HG02623 (cell line): ENCODE data around the gene B3GNT7.
"Not testable (repeated sequence)": the region's sequence is repeated elsewhere in the genome, so short reads cannot be mapped to it uniquely, and the experiment has no call there.

ENCODE experiments used
- ATAC-seq: cut with Tn5 transposase; IDR thresholded peaks from one replicate; pipeline ENCODE4 v1.9.1; 2021; ENCODE audit warnings: moderate library complexity; ENCODE audit not compliant: unreplicated experiment

B3GNT7 gene

DNA sequence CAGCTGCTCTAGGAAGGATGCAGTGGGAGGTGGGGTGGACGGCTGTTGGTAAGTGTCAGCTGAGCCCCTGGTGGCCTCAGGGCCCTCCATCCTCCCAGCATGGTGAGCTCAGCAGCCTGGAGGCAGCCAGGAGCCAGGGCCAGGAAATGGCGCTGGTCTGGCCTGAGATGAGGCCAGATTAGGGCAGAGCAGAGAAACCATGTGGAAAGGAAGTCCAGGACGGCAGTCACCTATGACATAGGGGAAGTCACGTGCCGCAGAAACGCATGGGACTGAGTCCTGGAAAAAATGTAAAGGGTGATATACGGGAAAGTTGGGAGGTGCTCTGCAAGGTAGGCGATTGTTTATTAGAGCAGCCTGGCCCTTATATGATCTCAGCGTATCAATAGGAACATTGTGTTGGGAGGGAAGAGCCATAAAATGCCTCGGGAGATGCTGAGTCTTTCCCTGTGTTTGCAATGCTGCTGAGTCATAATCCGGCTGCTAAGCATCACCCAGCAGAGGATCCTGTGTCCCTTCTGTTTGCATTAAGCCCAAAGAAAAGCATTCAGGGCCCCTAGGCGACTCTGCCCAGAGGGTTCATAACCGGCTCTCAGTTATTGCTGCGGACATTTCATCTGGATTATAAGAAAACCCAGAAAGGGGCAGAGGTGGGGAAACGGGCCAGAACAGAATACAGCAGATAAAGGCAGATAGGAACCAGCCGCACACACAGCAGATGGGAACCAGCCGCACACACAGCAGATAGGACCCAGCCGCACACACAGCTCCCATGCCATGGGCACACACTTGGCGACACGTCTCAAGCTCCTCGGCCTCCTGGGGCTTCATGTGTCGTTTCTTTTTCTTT, 30.3 kb upstream of the B3GNT7 start:
- no peak for ATAC-seq

DNA sequence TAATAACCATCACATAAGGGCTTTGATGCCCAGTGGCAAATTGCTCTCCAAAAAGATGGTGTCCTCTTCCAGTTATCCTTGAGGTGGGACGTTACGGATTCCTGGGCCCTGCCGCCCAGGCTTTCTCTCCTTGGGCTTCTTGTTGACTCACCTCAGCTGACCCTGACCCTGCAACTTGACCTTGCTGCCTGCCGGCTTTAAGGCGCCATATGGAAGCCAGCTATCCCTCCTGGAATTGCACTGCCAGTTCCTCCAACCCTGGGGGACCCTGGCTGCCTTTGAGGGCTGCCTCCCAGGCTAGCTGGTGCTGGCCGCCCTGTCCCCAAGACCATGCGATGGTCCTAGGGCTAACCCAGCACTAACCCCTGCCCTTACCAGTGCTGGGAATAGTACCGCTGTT, 28.3 kb upstream of the B3GNT7 start:
- no peak for ATAC-seq

DNA sequence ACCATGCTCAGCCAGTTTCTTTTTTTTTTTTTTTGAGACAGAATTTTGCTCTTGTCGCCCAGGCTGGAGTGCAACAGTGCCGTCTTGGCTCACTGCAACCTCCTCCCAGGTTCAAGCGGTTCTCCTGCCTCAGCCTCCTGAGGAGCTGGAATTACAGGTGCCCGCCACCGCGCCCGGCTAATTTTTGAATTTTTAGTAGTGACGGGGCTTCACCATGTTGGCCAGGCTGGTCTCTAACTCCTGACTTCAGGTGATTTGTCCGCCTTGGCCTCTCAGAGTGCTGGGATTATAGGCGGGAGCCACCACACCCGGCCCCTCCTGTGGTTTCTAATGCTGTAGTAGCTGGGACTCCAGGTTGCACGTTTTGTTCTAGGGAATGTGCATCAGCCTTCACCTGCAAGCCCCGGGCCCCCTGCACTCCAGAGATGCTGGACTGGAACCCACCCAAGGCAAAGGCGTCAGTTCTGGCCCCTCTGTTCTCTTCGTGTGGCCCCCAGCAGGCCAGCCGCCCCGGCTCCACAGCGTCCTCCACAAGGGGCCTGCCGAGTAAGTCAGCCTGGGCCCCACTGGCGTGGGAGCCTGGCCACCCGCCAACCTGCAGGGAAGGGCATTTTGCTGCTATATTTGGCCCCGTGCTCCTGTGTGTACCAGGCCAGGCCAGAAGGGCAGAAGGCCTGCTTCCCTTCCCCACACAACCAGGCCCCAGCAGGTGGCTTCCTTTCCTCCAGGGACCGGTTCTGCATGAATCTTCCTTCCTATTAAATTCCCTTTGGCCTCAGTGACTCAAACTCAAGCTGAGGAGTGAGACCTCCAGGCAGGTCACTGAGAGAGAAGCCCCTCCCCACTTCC, 25.7 kb upstream of the B3GNT7 start:
- ATAC-seq, result no peak

GRCh38 chr2:231370429-231370748, 25.1 kb upstream of the B3GNT7 start:
- ATAC-seq, result no peak

DNA sequence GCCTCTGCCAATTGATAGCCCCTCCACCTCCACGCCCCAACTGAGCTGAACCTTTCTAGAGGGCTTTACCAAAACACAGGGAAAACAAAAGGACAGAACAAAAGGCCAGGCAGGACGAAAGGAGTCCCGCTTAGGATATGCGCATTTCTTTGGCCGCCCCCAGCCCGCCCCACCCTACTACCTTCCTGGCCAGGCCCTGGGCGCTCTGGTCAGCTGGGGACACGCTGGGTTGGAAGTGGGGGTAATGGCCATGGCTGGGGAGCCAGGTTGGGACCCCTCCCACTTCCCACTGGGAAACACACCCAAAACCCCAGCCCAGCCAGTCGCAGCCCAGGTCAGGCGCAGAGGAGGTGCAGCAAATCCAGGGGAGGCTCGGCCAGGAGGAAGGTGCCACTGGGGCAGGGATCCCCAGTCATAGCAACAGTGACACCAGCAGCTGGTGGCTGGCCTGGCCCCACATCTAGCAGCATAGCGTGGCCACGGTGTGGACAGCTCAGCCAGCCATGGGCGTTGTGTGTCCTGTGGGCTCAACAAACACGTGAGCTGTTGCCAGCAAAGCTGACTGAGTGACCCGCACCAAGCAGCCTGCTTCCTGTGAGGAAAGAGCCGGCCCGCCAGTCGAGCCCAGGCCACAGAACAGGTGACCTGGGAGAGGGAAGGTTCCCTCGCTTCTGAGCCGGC, 24.6 kb upstream of the B3GNT7 start:
- no peak for ATAC-seq

GRCh38 chr2:231371430-231372054, 24.0 kb upstream of the B3GNT7 start:
- ATAC-seq, result no peak

- ATAC-seq, result no peak
Observed at GRCh38 chr2:231372326-231372725, 23.2 kb upstream of the B3GNT7 start.

- ATAC-seq, result no peak
Observed at GRCh38 chr2:231373184-231373583, 22.3 kb upstream of the B3GNT7 start.

- ATAC-seq, result no peak
Observed at GRCh38 chr2:231373786-231374349, 21.6 kb upstream of the B3GNT7 start.

DNA sequence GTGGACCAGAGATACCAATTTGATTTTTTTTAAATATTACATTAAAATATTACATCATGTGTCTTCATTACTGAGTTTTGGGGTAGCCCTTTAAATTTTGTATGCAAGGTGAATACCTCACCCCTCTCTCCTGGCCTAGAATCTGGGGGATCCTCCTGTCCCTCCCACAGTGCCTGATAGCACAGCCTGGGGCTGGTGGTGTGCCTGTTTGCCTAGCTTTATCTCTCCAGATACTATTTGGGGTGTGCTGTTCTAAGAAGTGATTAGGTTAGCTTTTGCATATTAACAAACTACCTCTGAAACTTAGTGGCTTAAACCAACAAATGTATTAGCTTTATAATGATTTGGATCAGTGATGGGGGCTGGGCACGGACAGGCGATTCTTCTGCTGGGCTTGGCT, 20.7 kb upstream of the B3GNT7 start:
- ATAC-seq, result no peak

DNA sequence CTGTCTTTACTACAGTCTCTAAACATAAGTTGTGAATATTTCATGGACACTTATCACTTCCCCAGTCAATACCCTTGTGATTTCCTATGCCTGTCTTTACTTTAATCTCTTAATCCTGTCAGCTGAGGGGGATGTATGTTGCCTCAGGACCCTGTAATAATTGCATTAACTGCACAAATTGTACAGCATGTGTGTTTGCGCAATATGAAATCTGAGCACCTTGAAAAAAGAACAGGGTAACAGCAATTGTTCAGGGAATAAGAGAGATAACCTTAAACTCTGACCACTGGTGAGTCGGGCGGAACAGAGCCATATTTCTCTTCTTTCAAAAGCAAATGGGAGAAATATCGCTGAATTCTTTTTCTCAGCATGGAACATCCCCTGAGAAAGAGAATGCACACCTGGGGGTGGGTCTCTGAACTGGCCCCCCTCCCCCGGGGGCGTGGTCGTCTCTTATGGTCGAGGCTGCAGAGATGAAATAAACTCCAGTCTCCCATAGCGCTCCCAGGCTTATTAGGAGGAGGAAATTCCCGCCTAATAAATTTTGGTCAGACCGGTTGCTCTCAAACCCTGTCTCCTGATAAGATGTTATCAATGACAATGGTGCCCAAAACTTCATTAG, 19.4 kb upstream of the B3GNT7 start:
- not testable (repeated sequence) for ATAC-seq

DNA sequence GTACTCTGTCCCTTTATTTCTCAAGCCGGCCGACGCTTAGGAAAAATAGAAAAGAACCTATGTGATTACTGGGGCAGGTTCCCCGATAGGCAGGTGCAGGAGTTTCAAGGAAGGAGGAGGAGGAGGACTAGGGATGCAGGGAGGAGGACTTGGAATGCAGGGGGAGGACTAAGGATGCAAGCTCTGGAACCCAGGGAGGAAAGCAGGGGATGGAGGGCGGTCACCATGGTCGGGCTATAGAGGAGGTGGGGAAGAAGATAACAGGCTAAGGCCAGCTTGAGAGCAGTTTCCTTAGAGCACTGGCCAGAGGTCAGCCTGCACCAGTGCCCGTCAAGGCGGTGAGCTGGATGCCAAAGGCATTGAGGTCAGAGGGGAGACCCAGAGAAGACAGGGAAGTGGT, 18.7 kb upstream of the B3GNT7 start:
- no peak for ATAC-seq

DNA sequence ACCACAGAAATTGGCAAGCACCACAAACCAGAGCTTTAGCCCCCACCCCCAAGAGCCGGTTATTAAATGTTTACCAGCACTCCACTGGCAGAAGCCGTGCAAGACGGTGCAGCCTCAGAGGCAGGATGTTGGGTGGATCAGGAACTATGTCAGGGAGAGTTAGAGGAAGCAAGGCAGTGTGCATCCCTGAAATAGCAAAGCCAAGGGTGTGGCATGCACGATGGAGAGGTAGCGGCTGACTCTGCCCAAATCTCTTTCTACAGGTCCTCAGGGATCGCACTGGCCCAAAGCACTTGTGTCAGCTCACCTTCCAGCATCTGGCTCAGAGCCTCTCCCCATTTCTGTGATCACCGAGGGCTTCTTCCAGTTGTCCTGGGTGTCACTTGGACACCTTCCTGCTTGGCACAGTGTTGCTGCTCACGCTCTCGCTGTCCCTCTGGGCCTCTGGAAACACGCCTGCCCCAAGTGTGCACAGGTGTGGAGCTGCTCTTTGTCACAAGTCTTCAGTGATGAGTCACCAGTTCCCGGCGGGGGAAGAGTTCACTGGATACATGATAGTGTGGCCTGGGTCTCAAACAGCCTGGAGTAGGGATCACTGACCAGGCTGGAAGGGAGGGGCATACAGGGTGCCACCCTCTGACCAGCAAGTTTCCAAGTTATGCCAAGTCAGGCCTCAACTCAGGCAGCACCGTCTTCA, 17.3 kb upstream of the B3GNT7 start:
- ATAC-seq, result no peak

DNA sequence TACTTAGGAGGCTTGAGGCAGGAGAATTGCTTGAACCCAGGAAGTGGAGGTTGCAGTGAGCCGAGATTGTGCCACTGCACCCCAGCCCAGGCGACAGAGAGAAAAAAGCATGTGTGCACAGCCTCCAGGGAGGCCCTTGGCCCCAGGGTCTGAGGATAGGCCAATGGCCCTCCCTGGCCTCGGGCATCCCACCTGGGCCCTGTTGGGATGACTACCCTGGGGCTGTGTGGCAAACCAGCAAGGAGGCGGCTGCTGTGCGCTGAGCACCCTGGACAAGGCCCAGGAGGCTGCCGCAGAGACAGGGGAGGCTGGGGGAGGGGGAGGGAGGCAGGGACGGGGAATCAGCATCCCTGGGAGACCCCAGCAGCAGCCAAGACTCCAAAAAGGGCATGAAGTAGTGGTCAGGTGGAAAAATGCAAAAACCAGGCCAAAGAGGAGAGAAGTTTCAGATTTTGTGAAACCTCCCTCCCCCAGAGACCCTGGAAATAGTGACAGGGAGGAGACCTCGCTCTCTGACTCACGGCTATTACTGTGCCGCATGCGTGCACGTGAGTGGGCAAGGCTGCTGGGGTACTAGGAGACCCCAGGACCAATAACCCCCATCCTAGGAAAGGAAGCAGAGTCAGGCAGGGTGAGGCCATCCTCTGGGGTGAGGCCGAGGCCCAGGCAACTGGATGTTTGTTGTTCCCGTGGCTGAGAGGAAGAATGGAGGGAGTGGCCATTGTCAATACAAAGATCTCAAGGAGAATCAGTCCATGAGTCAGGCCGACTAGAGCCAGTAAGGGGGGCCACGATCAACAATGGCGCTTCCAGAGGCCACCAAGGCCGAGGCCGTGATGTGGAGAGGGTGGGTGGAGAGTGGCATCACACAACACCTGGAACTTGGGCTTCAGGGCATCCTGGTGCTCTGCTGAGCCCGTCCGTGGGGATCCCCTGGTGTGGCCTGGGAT, 16.0 kb upstream of the B3GNT7 start:
- no peak for ATAC-seq

DNA sequence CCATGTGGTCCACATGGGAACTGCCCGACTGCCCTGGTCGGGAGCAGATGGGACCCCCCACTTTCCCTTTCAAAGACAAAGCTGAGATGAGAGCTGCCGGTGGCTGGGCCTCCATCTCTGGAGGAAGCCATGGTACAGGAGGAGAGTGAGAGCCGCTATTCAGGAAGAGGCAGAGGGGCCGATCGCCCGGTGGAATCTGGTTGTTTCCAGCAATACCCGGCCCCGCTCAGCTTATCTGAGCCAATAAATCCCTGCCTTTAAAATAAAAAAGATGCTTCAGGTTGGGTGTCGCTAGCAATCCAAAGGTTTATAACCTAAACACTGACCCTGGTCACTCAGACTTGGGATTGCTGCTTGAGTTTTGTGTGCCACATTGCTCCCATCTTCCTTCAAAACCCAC, 15.2 kb upstream of the B3GNT7 start:
- no peak for ATAC-seq

DNA sequence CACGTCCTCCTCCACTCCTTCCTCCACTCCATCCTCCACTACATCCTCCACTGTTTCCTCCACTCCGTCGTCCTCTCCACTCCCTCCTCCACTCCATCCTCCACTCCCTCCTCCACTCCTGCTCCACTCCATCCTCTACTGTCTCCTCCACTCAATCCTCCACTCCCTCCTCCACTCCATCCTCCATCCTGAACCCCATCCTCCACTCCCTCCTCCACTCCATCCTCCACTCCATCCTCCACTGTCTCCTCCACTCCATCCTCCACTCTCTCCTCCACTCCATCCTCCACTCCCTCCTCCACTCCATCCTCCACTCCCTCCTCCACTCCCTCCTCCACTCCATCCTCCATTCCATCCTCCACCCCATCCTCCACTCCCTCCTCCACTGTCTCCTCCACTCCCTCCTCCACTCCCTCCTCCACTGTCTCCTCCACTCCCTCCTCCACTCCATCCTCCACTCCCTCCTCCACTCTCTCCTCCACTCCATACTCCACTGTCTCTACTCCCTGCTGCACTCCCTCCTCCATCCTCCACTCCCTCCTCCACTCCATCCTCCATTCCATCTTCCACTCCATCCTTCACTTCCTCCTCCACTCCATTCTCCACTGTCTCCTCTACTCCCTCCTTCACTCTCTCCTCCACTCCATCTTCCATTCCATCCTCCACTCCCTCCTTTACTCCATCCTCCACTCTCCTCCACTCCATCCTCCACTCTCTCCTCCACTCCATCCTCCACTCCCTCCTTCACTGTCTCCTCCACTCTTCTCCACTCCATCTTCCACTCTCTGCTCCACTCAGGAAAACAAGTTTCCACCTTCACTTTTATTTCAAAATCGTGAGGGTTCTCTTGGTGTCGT, 14.3 kb upstream of the B3GNT7 start:
- no peak for ATAC-seq

DNA sequence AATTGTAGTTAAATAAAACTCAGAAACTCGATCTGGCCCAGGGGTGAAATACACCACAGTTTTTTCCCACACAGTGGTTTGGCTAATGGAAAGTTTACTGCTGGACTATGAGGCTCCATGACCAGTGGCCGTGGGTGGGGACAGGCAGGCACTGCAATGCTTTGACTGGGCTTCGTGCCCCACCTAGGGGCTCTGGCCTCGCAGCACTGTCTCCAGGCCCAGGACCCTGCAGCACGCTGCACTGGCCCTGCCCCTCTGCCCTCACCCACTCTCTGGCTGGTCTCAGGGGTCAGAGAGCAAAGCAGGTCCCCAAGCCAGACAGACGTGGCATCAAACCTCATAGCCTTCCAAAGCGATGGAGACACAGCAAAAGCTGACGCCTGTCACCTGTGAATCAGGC, 13.4 kb upstream of the B3GNT7 start:
- no peak for ATAC-seq
